ENCODE data around the gene UTF1.
A peak's percentile ranks its signal among the peaks of the same experiment; 100 is the strongest.
"Not testable (repeated sequence)": the region's sequence is repeated elsewhere in the genome, so short reads cannot be mapped to it uniquely, and the experiment has no call there.

The UTF1 gene

DNA sequence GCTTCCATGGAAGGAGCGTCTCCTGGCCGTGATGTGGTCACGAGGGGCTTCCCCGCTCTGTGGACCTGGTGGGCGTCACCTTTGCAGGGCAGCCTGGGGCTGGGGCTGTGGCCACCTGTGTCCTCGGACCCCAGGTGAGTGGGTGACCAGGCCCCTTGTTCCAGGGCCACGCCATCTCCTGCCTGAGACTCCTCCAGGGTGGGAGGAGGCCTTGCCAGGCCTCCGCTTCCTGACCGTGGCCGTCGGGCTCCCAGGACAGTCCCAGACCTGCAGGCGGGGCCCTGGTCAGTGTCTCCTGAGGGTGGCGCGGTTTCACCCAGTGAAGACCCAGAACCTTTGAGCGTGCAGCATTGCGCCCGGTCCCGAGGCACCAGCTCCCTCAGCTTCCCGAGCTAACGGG lies 20.4 kb upstream of the UTF1 start:
- no peak for DNase-seq (ENCODE audit: low spot score)

DNA sequence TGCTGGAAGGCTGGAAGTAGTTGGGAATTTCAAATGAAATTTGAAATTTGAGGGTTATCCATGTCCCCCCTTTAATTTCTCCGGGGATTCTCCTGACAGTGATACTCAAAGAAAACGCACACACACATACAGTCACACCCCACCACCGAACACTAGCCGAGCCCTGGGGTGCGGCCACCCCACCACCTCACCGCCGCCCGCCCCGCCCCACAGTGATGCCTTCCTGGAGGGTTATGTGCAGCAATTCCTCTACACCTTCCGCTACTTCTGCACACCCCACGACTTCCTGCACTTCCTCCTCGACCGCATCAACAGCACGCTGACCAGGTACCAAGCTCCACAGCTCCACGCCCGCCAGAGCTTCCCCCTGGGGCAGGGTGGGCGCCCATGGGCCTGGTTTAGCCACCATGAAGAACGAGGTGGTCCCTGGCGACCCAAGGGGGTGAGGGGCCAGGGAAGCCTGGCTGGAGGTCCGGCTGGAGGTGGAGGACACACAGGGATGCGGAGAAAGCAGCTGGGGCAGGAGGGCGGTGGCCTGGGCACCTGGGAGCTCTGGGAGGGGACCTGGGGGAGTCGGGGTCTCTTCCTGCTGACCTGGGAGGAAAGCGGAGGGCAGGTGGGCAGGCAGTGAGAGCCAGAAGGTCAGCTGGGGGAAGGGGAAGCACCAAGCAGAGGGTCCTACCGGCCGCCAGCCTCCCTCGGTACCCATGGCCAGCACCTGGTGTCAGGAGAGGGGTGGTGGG lies 19.4 kb upstream of the UTF1 start:
- no peak for DNase-seq (ENCODE audit: low spot score)

DNA sequence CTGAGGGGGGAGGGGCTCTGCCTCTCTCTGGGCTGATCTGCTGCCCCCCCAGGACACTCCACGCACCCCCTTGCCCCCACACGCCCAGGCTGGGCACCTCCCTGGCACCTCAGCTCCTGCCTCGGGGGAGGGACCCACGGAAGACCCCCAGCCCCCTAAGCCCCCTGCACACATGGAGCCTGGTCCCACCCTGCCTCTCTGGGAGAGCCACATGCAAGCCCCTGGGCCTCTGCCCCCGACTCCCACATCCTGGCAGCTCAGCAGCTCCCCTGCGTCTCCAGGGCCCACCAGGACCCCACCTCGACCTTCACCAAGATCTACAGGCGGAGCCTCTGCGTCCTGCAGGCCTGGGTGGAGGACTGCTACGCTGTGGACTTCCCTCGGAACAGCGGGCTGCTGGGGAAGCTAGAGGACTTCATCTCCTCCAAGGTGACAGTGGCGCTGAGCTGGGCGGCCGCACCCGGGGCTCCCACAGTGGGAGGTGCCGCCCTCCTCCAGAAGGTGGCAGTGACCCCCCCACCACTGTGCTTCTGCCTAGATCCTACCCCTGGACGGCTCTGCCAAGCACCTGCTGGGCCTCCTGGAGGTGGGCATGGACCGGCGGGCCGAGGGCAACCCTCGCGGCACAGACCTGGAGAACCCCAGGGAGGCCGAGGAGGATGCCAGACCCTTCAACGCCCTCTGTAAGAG lies 18.7 kb upstream of the UTF1 start:
- DNase-seq (ENCODE audit: low spot score), result no peak

DNA sequence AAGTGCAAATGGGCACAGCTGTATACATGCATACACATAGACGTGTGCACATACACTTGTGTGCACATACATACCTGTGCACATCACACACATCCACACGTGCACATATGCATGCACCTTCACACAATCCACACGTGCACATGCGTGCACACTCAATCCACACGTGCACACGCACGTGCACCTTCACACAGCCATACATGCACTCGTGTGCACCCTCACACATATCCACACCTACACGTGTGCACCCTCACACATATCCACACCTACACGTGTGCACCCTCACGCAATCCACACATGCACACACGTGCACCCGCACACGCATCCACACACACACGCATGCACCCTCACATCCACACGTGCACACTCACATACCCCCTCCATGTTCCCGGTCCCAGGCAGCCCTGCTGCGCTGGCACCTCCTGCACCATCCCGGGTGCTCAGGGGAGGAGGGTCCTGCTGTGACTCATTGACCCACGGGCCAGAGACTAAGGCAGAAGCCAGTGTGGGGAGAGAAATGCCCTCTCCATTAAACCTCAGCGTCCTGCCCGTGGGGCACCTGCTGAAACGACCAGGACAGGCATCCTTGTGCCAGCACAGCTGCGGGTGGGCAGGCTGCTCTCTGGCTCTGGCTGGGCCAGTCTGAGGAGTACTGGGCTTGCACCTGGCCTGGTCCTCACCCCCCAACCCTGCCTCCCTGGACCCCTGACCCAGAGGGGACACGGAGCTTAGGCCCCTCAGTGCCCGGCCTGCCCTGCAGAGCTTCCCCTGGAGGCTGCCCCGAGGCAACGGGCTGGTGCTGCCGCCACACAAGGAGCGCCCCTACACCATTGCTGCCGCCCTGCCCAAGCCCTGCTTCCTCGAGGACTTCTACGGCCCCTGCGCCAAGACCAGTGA lies 17.8 kb upstream of the UTF1 start:
- no peak for DNase-seq (ENCODE audit: low spot score)

DNA sequence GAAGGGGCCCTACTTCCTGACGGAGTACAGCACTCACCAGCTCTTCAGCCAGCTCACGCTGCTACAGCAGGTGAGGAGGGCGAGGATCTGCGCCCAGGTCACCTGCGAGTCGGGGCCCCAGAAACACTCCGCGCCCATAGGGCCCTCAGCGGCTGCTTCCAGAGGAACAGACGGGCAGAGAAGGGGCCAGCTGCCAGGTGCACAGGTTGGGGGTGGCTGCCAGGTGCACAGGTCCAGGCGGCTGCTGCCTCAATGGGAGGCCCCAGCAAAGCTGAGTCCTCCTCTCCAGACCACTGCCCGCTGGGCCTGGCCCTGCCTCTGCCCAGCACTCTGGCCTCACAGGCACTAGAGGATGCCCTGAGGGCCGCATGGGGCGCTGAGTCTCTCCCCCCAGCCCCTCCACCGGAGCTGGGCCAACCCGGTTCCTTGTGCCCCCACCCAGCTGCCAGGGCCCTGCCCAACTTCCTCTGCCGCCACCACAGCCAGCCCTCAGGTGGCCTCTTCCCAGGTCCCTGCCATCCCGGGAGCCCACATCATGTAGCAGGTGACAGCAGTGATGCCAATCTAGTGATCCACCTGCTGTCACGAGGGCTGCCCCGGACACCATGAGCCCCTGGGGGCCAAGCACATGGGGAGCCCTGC lies 17.0 kb upstream of the UTF1 start:
- no peak for DNase-seq (ENCODE audit: low spot score)

DNA sequence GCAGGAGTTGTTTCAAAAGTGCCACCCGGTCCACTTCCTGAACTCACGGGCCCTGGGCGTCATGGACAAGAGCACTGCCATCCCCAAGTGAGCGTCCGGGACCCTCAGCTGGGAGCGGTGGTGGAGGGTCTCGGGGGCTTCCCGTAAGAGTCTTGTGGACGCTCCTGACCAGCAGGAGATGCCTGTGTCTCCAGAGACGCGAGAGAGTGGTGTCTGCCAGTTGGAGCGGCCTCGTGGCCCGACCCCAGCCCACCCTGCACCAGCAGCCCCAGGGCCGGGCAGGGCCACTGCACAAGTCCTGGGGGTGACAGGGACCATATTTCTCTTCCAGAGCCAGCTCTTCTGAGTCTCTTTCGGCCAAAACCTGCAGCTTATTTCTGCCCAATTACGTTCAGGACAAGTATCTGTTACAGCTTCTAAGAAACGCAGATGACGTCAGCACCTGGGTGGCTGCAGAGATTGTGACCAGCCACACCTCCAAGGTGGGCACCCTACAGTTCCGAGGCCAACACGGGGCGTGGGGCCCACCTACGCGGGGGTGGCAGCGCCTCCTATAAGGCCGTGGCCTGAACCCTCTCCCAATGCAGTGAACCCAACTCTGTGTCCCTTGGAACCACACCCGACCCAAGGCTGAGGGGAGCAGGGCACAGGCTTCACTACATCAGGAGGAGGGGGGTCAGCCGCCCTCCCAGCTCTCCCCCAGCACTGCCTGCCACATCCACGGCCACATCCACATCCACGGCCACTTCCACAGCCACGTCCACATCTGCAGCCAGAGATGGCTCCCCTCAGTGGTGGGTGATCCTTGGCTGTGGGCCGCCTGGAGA lies 16.2 kb upstream of the UTF1 start:
- no peak for DNase-seq (ENCODE audit: low spot score)

DNA sequence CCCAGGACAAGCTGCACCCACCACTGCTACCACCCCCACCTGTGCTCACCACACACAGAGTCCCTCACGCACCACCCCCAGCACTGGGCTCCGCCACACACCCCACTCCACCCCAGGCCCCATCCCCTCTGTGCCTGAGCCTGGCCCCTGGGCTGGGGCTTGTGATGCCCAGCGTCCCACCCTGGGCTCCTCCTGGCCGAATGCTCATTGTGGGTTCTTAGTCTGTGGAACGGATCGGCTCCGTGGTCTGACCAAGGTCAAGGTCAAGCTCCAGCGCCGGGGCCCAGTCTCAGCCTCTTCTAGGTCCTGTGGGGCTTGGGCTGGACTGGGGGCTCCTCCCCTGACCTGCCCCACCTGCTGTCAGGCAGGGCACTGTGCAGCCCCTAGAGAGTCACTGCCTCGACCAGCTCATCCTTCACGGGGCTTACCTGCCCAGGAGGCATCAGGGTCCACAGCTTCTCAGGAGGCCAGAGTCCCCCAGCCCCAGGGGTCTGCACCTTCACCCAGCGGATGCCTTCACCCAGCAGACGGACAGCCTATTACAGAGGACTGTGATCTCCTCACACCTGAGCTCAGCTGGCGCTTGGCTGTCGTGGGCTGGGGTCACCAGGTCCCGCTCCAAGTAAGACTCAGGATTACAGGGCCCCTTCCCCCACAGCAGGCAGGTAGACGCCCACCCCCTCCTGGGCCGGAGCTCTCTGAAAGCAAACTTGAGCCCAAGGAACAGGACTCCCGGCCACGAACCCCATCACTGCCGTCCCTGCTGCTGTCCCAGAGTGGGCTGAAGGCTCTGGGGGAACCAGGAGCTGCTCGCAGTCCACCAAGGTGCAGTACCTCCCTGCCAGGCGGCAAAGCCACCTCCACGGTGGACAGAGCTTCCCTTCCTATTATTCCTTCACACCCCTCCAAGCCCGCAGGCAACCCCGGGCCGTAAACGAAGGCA lies 15.3 kb upstream of the UTF1 start:
- DNase-seq (ENCODE audit: low spot score), result no peak

DNA sequence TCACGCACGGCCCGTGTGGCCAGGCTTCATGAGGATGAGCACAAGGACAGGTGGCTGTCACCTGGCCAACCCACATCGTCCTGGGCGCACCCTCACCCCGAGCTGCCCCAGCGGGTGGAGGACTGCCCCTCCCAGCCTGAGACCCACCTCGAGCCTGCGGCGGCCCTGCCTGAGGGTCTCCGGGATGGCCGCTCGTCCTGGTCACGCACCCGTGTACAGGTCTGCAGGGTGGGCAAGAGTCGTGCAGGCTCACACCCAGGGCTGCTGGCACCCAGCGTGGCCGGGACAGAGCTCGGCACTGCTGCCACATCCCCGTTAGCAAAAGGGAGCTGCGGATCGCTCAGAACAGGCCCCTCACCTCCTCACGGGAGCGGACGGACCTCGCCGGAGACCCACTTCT lies 14.4 kb upstream of the UTF1 start:
- no peak for DNase-seq (ENCODE audit: low spot score)

DNA sequence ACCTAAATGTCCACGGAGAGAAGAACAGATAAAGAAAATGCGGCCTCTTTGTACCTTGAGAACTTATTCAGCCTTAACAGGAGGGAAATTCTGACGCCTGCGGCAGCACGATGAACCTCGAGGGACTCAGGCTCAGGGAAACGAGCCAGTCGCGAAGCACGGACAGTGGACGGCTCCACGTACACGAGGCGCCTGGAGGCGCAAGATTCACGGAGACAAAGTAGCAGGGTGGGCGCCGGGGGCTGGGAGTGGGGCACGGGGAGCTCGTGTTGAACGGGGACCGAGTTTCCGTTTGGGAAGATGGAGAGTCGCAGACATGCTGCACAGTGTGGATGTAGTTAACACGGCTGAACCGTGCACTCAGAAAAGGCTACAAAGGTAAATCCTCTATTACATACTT lies 13.2 kb upstream of the UTF1 start:
- no peak for DNase-seq (ENCODE audit: low spot score)

DNA sequence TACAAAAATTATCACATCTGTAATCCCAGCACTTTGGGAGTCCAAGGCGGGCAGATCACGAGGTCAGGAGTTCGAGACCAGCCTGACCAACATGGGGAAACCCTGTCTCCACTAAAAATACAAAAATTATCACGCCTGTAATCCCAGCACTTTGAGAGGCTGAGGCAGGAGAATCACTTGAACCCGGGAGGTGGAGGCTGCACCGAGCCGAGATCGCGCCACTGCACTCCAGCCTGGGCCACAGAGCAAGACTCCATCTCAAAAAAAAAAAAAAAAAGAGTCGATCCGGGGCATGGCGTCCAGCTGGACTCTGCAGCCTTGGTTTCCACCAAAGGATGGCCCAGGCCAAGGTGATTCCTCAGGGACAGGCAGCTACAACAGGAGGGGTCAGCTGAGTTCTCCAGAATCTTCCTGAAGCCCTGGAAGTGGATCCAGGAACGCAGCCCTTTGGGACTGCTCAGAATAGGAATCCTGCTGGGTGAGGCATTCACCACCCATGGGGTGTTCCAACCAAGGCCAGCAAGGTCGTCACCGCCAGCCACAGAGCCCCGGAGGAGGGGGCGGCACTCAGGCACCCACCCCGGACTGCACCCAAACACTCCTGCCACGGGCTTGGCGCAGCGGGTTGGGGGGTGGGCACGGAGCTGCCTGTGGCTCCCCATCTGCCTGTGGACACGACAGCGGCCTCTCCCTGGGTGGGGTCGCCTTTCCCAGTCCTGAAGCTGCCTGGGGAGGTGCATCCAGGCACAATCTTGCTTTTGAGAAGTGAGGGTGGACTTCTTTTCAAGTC lies 12.0 kb upstream of the UTF1 start:
- DNase-seq (ENCODE audit: low spot score), result no peak

DNA sequence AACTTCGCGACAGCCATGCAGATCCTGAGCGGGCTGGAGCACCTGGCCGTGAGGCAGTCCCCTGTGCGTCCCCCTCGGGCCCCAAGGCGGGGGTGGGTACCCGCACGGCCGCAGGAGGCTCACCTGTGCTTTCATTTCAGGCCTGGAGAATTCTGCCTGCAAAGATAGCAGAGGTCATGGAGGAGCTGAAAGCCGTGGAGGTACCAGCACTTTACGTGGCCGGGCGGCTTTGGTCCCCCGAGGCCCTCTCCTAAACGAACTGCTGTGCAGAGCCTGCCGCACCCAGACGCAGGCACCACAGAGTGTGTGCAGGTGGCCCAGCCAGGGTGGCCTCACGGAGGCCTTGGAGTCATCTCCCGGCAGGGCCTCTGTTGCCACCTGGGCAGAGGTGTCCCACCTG lies 11.1 kb upstream of the UTF1 start:
- DNase-seq (ENCODE audit: low spot score), result no peak

DNA sequence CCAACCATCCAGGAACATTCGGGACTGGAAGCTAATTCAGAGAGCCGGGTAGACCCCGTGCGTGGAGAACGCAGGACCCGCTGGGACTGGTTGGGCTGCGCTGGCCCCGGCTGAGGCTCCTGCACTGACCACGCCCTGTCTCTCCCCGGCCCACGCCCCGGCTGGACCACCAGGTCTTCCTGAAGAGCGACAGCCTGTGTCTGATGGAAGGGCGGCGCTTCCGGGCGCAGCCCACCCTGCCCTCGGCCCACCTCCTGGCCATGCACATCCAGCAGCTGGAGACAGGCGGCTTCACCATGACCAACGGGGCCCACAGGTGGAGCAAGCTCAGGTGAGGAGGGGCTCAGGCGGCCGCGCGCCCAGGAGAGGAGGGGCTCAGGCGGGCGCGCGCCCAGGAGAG lies 10.2 kb upstream of the UTF1 start:
- DNase-seq (ENCODE audit: low spot score), result peak; percentile 88

DNA sequence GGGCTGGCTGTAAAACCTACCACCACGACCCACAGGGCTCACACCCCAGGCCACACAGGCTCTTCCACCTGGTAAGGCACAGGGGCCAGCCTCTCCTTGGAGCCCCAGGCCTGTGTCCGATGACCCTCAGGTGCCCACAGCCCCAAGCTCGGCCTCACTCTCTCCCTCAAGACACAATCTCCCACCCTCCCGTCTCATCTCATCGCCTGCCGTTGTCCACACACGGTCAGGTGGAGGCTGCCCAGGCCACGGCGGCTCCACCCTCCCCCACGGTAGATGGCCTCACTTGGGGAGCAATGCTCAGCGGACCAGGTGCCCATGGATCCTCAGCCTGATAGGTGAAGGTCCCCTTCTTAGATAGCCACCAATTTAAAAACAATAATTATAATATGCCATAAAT lies 8.7 kb upstream of the UTF1 start:
- no peak for DNase-seq (ENCODE audit: low spot score)

DNA sequence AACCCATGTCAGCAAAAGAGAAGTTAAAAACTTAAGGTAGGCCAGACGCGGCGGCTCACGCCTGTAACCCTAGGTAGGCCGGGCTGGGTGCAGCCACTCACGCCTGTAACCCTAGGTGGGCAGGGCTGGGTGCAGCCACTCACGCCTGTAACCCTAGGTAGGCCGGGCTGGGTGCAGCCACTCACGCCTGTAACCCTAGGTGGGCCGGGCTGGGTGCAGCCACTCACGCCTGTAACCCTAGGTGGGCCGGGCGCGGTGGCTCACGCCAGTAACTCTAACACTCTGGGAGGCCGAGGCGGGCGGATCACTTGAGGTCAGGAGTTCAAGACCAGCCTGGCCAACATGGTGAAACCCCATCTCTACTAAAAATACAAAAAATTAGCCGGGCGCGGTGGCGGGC lies 8.3 kb upstream of the UTF1 start:
- not testable (repeated sequence) for DNase-seq (ENCODE audit: low spot score)

DNA sequence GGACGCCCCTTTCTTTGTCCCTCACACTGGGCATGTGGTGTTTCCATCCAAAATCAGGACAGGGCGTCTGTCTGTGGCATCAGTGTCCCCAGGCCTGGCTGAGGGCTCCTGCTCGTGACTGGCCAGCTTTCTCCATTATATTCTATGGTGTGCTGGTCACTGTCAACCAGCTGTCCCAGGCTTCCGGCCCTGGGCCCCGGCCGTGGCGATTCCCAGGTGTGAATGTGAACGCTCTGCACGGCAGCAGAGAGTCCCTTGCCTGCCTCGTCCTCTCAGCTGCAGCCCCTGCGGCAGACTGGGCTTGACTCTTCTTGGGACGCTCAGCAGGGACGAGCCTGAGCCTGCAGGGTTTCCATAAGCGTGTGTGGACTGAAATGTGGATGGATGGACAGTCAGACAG lies 5.9 kb upstream of the UTF1 start:
- no peak for DNase-seq (ENCODE audit: low spot score)

DNA sequence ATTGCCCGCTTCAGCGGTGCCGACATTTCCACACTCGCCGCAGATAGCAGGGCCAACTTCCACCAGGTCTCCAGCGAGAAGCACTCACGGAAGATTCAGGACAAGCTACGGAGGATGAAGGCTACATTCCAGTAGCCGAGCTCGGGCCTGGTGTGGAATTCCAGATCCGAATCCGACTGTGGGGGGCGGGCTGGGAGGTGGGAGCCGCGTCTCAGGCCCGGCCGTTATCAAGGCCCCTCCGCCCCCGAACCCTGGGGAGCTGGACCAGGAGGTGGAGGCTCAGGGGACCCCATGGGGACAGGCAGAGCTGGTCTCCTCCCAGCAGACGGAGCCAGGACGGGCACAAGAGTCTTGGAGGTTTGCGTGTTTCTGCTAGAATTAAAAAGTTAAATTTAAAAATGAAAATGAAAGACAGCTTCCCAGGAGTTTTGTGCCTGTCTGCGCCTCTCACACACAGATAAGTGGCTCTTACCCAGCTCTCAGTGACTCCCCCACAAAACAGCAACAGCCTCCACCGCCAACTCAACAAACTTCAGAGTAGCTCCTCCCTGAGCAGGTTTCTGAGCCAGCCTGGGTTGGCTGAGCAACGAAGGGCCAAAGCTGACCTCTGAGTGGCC lies 5.2 kb upstream of the UTF1 start:
- no peak for DNase-seq (ENCODE audit: low spot score)

DNA sequence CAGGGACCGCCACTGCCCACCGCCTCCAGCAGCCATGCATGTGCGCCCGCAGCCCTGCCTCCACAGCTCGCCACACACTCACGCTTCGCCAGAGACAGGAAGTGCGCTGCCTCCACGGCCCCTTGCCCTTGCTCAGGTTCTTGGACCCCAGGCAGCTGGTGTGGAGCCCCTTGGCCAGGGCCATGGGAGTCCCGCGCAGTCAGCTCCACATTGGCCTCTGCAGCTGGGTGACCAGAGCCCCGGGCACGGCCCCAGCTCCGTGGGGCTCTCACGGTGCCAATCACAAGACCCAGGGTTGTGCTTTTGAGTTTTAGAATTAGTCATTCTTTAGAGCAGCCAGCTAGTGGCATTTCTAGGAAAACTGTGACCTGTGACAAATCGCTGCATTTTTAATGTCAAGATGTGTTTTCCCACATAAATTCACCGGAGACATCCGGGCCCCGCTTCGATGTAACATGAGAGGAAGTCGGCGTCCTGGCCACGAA lies 4.3 kb upstream of the UTF1 start:
- no peak for DNase-seq (ENCODE audit: low spot score)

DNA sequence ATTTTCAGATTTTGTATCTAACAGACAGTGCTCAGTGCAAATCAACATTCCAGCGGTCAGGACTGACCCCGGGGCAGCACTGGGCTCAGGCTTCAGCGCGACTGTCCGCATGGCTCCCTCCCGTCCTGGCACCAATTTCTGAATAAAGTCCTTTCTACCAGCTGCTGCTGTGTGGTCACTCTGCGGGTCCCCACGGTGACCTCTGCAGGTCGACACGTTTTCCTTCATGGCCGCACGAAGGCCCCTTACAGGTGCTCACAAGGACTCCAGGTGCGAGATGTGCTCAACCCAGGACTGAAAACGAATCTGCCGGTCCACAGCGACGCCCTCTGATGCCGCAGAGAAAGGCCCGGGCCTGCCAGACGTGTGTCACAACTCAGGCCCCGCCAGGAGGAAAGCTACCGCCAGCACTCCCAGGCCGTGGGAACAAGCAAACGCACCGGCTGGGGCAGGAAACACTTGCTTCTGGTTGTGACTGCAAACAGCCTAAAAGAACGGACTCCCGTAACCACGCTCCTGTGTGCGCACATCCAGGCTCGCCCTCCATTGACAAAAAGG lies 3.7 kb upstream of the UTF1 start:
- no peak for DNase-seq (ENCODE audit: low spot score)

DNA sequence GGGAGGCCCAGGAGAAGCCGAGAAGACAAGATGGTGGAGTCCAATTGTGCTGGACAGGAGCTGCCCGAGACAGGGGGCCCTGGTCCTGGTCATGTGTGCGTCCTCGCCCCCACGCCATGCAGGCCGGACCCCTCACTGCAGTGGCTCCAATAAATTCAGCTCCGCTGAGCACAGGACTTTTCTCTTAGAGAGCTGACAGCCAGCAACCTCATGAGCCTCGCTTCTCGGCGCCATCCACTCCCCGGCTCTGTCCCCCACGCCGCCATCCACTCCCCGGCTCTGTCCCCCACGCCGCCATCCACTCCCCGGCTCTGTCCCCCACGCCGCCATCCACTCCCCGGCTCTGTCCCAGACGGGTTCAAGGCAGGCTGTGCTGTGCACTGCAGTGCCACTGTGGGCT lies 2.8 kb upstream of the UTF1 start:
- DNase-seq (ENCODE audit: low spot score), result no peak

Data from iPS-NIHi11 (cell line).